Endothelial cell (in vitro differentiated cells): Measurements from ENCODE around the gene YAE1. TPM values are rescaled to one million over a fixed set of nuclear protein-coding genes. Genes with fewer than 3 reads are reported as not detected.

Experiments
- DNase-seq: peaks from one replicate; pipeline ENCODE4 v3.0.0; 2021; ENCODE audit warnings: low spot score
- H3K27ac Mint-ChIP-seq: one replicate; pipeline ENCODE4 v1.8.0; 2021; ENCODE audit warnings: mixed read lengths, inconsistent platforms; ENCODE audit not compliant: unreplicated experiment
- H3K27me3 Mint-ChIP-seq: one replicate; pipeline ENCODE4 v1.8.0; 2021; ENCODE audit warnings: mild to moderate bottlenecking, moderate library complexity, mixed read lengths, inconsistent platforms; ENCODE audit not compliant: unreplicated experiment
- H3K36me3 Mint-ChIP-seq: one replicate; pipeline ENCODE4 v1.8.0; 2021; ENCODE audit warnings: mild to moderate bottlenecking, low read depth, mixed read lengths, inconsistent platforms; ENCODE audit not compliant: unreplicated experiment
- H3K4me1 Mint-ChIP-seq: one replicate; pipeline ENCODE4 v1.8.0; 2021; ENCODE audit warnings: mild to moderate bottlenecking, mixed read lengths, inconsistent platforms; ENCODE audit not compliant: unreplicated experiment
- H3K4me3 Mint-ChIP-seq: one replicate; pipeline ENCODE4 v1.8.0; 2021; ENCODE audit warnings: mild to moderate bottlenecking, mixed read lengths, inconsistent platforms; ENCODE audit not compliant: unreplicated experiment
- H3K9me3 Mint-ChIP-seq: one replicate; pipeline ENCODE4 v1.8.0; 2021; ENCODE audit warnings: mixed read lengths, inconsistent platforms; ENCODE audit not compliant: unreplicated experiment
- total RNA-seq: library from RNA; stranded (reverse); fragmentation: NEBNext Ultra II Directional; extraction: Animal tissue kit (Norgen Biotek cat#: 25700); gene quantifications from one replicate; pipeline ENCODE4 v1.2.1, GENCODE V29; 2021; ENCODE audit not compliant: unreplicated experiment
- TF ChIP-seq, protein P1 (sequence below): fragments of 200-600 bp; sonication (generic); IDR thresholded peaks from one replicate; pipeline ENCODE4 v1.5.0; 2021; ENCODE audit warnings: antibody characterized with exemption; ENCODE audit not compliant: unreplicated experiment

The YAE1 gene
- total RNA-seq, 1 donor from 2014 or later = 13.4 TPM

- Mint-ChIP-seq H3K36me3 (no peaks in the 10 kb centered on the region), H3K4me3 (no peak overlapping the region), H3K27ac (no peak overlapping the region), H3K9me3 (no peaks in the 10 kb centered on the region), H3K27me3 (no peaks in the 10 kb centered on the region), H3K4me1 (peaks cover 20% of the 10 kb centered on the region)
- no peak for DNase-seq
- TF ChIP-seq, protein P1, sequence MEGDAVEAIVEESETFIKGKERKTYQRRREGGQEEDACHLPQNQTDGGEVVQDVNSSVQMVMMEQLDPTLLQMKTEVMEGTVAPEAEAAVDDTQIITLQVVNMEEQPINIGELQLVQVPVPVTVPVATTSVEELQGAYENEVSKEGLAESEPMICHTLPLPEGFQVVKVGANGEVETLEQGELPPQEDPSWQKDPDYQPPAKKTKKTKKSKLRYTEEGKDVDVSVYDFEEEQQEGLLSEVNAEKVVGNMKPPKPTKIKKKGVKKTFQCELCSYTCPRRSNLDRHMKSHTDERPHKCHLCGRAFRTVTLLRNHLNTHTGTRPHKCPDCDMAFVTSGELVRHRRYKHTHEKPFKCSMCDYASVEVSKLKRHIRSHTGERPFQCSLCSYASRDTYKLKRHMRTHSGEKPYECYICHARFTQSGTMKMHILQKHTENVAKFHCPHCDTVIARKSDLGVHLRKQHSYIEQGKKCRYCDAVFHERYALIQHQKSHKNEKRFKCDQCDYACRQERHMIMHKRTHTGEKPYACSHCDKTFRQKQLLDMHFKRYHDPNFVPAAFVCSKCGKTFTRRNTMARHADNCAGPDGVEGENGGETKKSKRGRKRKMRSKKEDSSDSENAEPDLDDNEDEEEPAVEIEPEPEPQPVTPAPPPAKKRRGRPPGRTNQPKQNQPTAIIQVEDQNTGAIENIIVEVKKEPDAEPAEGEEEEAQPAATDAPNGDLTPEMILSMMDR = no peak
Measured at GRCh38 chr7:39617005-39617404, 50.8 kb downstream of the YAE1 start.

DNA sequence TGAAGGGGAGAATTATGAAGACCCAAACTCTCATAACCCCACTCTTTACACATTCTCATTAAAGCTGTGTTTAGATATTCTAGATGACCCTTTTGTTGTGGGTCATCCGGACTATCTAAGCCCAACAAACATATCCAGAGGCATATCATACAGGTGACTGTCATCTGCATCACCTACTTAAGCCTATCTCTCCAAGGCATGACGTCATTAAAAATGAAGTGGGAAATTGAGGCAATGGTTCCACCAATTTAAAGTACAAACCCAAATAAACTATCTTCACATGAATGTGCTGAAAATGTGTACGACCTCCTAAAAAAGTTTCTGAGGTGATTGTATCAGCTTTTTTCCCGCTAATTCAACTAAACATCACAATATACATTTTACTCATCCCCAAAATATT, 52.7 kb downstream of the YAE1 start:
- TF ChIP-seq, protein P1 = no peak
- no peaks in the 10 kb centered on the region for H3K9me3 Mint-ChIP-seq
- no peak overlapping the region for H3K27ac Mint-ChIP-seq
- no peak for DNase-seq
- H3K4me3 Mint-ChIP-seq = no peak overlapping the region
- no peaks in the 10 kb centered on the region for H3K36me3 Mint-ChIP-seq
- H3K4me1 Mint-ChIP-seq = peaks cover 14% of the 10 kb centered on the region
- H3K27me3 Mint-ChIP-seq = no peaks in the 10 kb centered on the region

- H3K9me3 Mint-ChIP-seq = no peaks in the 10 kb centered on the region
- H3K36me3 Mint-ChIP-seq = peaks cover 15% of the 10 kb centered on the region
- DNase-seq = no peak
- H3K4me1 Mint-ChIP-seq = peaks cover 15% of the 10 kb centered on the region
- H3K27me3 Mint-ChIP-seq = peaks cover 6% of the 10 kb centered on the region
- H3K4me3 Mint-ChIP-seq = no peak overlapping the region
- TF ChIP-seq, protein P1 = no peak
- H3K27ac Mint-ChIP-seq = no peak overlapping the region
Measured at GRCh38 chr7:39620486-39620885, 54.3 kb downstream of the YAE1 start.

- Mint-ChIP-seq H3K27ac (no peak overlapping the region), H3K4me1 (peaks cover 19% of the 10 kb centered on the region), H3K4me3 (no peak overlapping the region), H3K36me3 (peaks cover 23% of the 10 kb centered on the region), H3K27me3 (peaks cover 6% of the 10 kb centered on the region), H3K9me3 (no peaks in the 10 kb centered on the region)
- DNase-seq = no peak
- TF ChIP-seq, protein P1 = no peak
Measured at GRCh38 chr7:39621261-39621660, 55.1 kb downstream of the YAE1 start.

GRCh38 chr7:39621784-39622411, 55.7 kb downstream of the YAE1 start:
- H3K27ac Mint-ChIP-seq = peak overlapping the region; percentile 95
- TF ChIP-seq, protein P1 = no peak
- peaks cover 6% of the 10 kb centered on the region for H3K27me3 Mint-ChIP-seq
- no peaks in the 10 kb centered on the region for H3K9me3 Mint-ChIP-seq
- H3K4me1 Mint-ChIP-seq = peaks cover 26% of the 10 kb centered on the region
- H3K36me3 Mint-ChIP-seq = peaks cover 27% of the 10 kb centered on the region
- peak overlapping the region; percentile 95 for H3K4me3 Mint-ChIP-seq
- DNase-seq = no peak

Other genes starting within 250 kb of the YAE1 start
- 202 TPM for gene RALA, start 57.2 kb downstream of the YAE1 start, total RNA-seq